Common myeloid progenitor, CD34-positive (primary cell): ENCODE measurements around the gene LRRC28.

Source experiments
- CTCF ChIA-PET: fragments of 350-600 bp; sonication (Branson Sonifier 250); formaldehyde crosslinking; loops from one replicate; lab custom pipeline; 2021; ENCODE audit warnings: antibody characterized with exemption; lab: Charles Lee
- POLR2A ChIA-PET: fragments of 350-600 bp; sonication (Branson Sonifier 250); formaldehyde crosslinking; loops from one replicate; lab custom pipeline; 2021; ENCODE audit warnings: antibody characterized with exemption; lab: Charles Lee
- DNase-seq, 3 donors: peaks; one replicate each; pipeline versions ENCODE4 v3.0.0 to v3.0.0-alpha.2; 2013
- H3K27ac ChIP-seq, 2 experiments: 1 replicate in 1 of 2; 2 replicates in 1 of 2; pipeline ENCODE4 v1.7.0; 2013; ENCODE audit warnings: inconsistent platforms in 2 of 2, low read length in 2 of 2, mild to moderate bottlenecking in 2 of 2, low read depth in 1 of 2, moderate library complexity in 1 of 2; ENCODE audit not compliant: severe bottlenecking in 2 of 2, insufficient read depth in 1 of 2, poor library complexity in 1 of 2
- H3K27me3 ChIP-seq, 5 experiments: replicated peaks in 2 of 5; 1 replicate in 3 of 5; 2 replicates in 2 of 5; pipeline versions ENCODE4 v1.6.1 to v1.7.0; 2013; ENCODE audit warnings: low read length in 4 of 5, mild to moderate bottlenecking in 2 of 5, moderate library complexity in 2 of 5, inconsistent platforms in 1 of 5; ENCODE audit not compliant: insufficient read depth in 5 of 5, control insufficient read depth in 4 of 5
- H3K36me3 ChIP-seq, 4 experiments: 1 replicate in 2 of 4; 2 replicates in 2 of 4; pipeline versions ENCODE4 v1.6.1 to v1.7.0; 2013; ENCODE audit warnings: low read length in 3 of 4, control low read depth in 1 of 4, mild to moderate bottlenecking in 1 of 4; ENCODE audit not compliant: control insufficient read depth in 4 of 4, insufficient read depth in 4 of 4
- H3K4me1 ChIP-seq, 4 experiments: 1 replicate in 3 of 4; 2 replicates in 1 of 4; pipeline versions ENCODE4 v1.6.1 to v1.7.1; 2013; ENCODE audit warnings: low read length in 3 of 4, mild to moderate bottlenecking in 3 of 4, control low read depth in 1 of 4, inconsistent platforms in 1 of 4, moderate library complexity in 1 of 4; ENCODE audit not compliant: control insufficient read depth in 4 of 4, insufficient read depth in 4 of 4; ENCODE audit errors: control extremely low read depth in 1 of 4
- H3K4me3 ChIP-seq, 7 experiments: 1 replicate in 4 of 7; 2 replicates in 3 of 7; pipeline versions ENCODE4 v1.5.1 to v1.7.0; 2013; ENCODE audit warnings: mild to moderate bottlenecking in 7 of 7, low read length in 6 of 7, moderate library complexity in 6 of 7, inconsistent platforms in 2 of 7, low read depth in 2 of 7, control low read depth in 1 of 7; ENCODE audit not compliant: insufficient read depth in 4 of 7, control insufficient read depth in 1 of 7; ENCODE audit errors: extremely low read depth in 1 of 7
- H3K9me3 ChIP-seq, 5 experiments: 1 replicate in 4 of 5; 2 replicates in 1 of 5; pipeline versions ENCODE4 v1.6.1 to v1.7.1; 2013; ENCODE audit warnings: low read length in 4 of 5, mild to moderate bottlenecking in 2 of 5, inconsistent platforms in 1 of 5, low read depth in 1 of 5, moderate library complexity in 1 of 5; ENCODE audit not compliant: control insufficient read depth in 4 of 5, insufficient read depth in 2 of 5; ENCODE audit errors: control extremely low read depth in 1 of 5
- WGBS: methylation state at CpG from one replicate; pipeline ENCODE4 v1.1.5; 2013; ENCODE audit not compliant: insufficient coverage; 5-methylcytosine and 5-hydroxymethylcytosine counted together

LRRC28 gene

GRCh38 chr15:99431661-99432091 lies 180.4 kb downstream of the LRRC28 start:
- no peak for DNase-seq
- H3K4me1 ChIP-seq, result peaks cover 0 to 19% (median 0%) of the 10 kb centered on the region in 4 experiments
- peaks cover 0 to 21% (median 0%) of the 10 kb centered on the region in 5 experiments for H3K27me3 ChIP-seq
- H3K36me3 ChIP-seq, result no peaks in the 10 kb centered on the region
- no peak overlapping the region for H3K4me3 ChIP-seq
- no peaks in the 10 kb centered on the region for H3K9me3 ChIP-seq
- POLR2A ChIA-PET, result no interaction called here
- no peak overlapping the region for H3K27ac ChIP-seq
- CTCF ChIA-PET, result interaction anchor here (1.1 kb wide), 1 partner anchor 22 kb away, joined by 3 read pairs; no protein-coding TSS in a partner anchor
- 98% methylated on average over 13 of the region's 13 CpGs for WGBS

GRCh38 chr15:99432271-99433025 lies 181.2 kb downstream of the LRRC28 start:
- ChIA-PET CTCF (interaction anchor here (1.1 kb wide), 1 partner anchor 22 kb away, joined by 3 read pairs; no protein-coding TSS in a partner anchor), POLR2A (no interaction called here)
- Histone ChIP-seq H3K36me3 (no peaks in the 10 kb centered on the region), H3K27me3 (peaks cover 0 to 24% (median 0%) of the 10 kb centered on the region in 5 experiments), H3K27ac (no peak overlapping the region), H3K4me1 (peaks cover 0 to 19% (median 0%) of the 10 kb centered on the region in 4 experiments), H3K9me3 (no peaks in the 10 kb centered on the region), H3K4me3 (no peak overlapping the region)
- WGBS, result 95% methylated on average over 15 of the region's 15 CpGs
- DNase-seq, result no peak

- WGBS, result 87% methylated on average over 10 of the region's 14 CpGs
- Histone ChIP-seq H3K4me3 (no peak overlapping the region), H3K27me3 (peaks cover 0 to 29% (median 0%) of the 10 kb centered on the region in 5 experiments), H3K36me3 (no peaks in the 10 kb centered on the region), H3K9me3 (no peaks in the 10 kb centered on the region), H3K4me1 (peaks cover 0 to 19% (median 0%) of the 10 kb centered on the region in 4 experiments), H3K27ac (no peak overlapping the region)
- ChIA-PET POLR2A (no interaction called here), CTCF (no interaction called here)
- no peak for DNase-seq
These were observed 181.9 kb downstream of the LRRC28 start for GRCh38 chr15:99433026-99433756.

GRCh38 chr15:99433757-99434450 lies 182.6 kb downstream of the LRRC28 start:
- ChIA-PET POLR2A (no interaction called here), CTCF (no interaction called here)
- no peak overlapping the region for H3K27ac ChIP-seq

GRCh38 chr15:99434506-99435112 lies 183.3 kb downstream of the LRRC28 start:
- CTCF ChIA-PET, result no interaction called here
- no peak for DNase-seq
- H3K4me3 ChIP-seq, result no peak overlapping the region

More at GRCh38 chr15:99433757-99434450, 182.6 kb downstream of the LRRC28 start:
- Histone ChIP-seq H3K9me3 (no peaks in the 10 kb centered on the region), H3K36me3 (no peaks in the 10 kb centered on the region), H3K4me3 (no peak overlapping the region), H3K4me1 (peaks cover 0 to 19% (median 0%) of the 10 kb centered on the region in 4 experiments), H3K27me3 (peaks cover 0 to 29% (median 0%) of the 10 kb centered on the region in 5 experiments)
- DNase-seq, result no peak
- 96% methylated on average over 20 of the region's 21 CpGs for WGBS

GRCh38 chr15:99435113-99435695 lies 183.9 kb downstream of the LRRC28 start:
- Histone ChIP-seq H3K9me3 (no peaks in the 10 kb centered on the region), H3K27ac (no peak overlapping the region), H3K27me3 (peaks cover 0 to 29% (median 0%) of the 10 kb centered on the region in 5 experiments), H3K36me3 (no peaks in the 10 kb centered on the region), H3K4me3 (no peak overlapping the region), H3K4me1 (peaks cover 0 to 14% (median 0%) of the 10 kb centered on the region in 4 experiments)
- no peak for DNase-seq
- ChIA-PET CTCF (interaction anchor here (1.1 kb wide), 1 partner anchor 42 kb away, joined by 3 read pairs; no protein-coding TSS in a partner anchor), POLR2A (no interaction called here)
- 69% methylated on average over 19 of the region's 20 CpGs for WGBS

More at GRCh38 chr15:99434506-99435112, 183.3 kb downstream of the LRRC28 start:
- 87% methylated on average over 20 of the region's 24 CpGs for WGBS
- H3K27ac ChIP-seq, result no peak overlapping the region
- no peaks in the 10 kb centered on the region for H3K36me3 ChIP-seq
- H3K9me3 ChIP-seq, result no peaks in the 10 kb centered on the region
- POLR2A ChIA-PET, result no interaction called here
- peaks cover 0 to 29% (median 0%) of the 10 kb centered on the region in 5 experiments for H3K27me3 ChIP-seq
- H3K4me1 ChIP-seq, result peaks cover 0 to 18% (median 0%) of the 10 kb centered on the region in 4 experiments
